LNCaP clone FGC (cell line): Measurements from ENCODE around the gene LRRTM2.

Source experiments
- DNase-seq: peaks from one replicate; pipeline ENCODE4 v3.0.0-alpha.2; 2011; ENCODE audit warnings: low read depth
- H3K4me3 ChIP-seq: 2 replicates; pipeline ENCODE4 v1.5.1; 2011; ENCODE audit warnings: mild to moderate bottlenecking, low read depth, low read length, control low read depth
- CTCF ChIP-seq: IDR thresholded peaks from 2 replicates; pipeline ENCODE4 v1.5.1; 2012; ENCODE audit warnings: mild to moderate bottlenecking; ENCODE audit not compliant: control insufficient read depth, insufficient read depth; ENCODE audit errors: extremely low read depth

LRRTM2 gene

GRCh38 chr5:138912093-138912492 lies 37.0 kb upstream of the LRRTM2 start:
- H3K4me3 ChIP-seq = no peak overlapping the region
- no peak for TF ChIP-seq CTCF
- DNase-seq = no peak

DNA sequence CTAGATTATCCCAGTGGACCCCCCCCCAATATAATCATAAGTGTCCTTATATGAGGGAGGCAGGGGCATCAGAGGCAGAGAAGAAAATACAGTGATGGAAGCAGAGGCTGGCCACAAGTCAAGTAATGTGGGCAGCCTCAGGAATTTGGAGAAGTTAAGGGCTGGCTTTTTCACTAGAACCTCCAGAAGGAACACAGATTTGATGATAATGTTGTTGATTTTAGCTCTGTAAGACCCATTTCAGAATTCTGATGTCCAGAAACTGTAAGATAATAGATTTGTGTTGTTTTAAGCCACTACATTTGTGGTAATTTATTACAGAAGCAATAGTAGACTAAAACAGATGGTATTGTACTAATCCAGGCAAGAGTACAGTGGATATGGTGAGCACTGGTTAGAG lies 36.3 kb upstream of the LRRTM2 start:
- DNase-seq = no peak
- TF ChIP-seq CTCF = no peak
- H3K4me3 ChIP-seq = no peak overlapping the region

- TF ChIP-seq CTCF = no peak
- no peak overlapping the region for H3K4me3 ChIP-seq
- no peak for DNase-seq
Observed at GRCh38 chr5:138910546-138911185, 35.5 kb upstream of the LRRTM2 start.

DNA sequence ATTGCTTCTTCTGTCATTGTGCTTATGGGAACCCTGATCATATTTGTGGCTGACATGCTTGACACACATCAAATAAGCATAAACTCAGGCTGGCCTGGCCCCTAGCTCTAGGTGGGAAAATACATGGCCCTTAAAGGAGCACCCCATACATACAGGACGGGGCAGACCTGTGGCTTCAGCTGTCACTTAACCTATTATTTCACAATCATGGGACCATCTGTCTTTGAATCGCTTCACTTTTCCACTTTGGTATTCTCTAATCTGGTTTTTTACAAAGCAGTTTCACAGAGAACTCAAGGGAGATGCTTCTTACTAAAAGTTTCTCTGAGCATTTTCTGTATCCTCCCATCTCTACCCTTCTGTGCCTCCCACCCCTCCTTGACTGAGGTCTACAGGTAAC lies 34.6 kb upstream of the LRRTM2 start:
- no peak for TF ChIP-seq CTCF
- no peak for DNase-seq
- H3K4me3 ChIP-seq = no peak overlapping the region

- no peak for TF ChIP-seq CTCF
- no peak for DNase-seq
- no peak overlapping the region for H3K4me3 ChIP-seq
Observed at GRCh38 chr5:138905541-138905940, 30.4 kb upstream of the LRRTM2 start.

DNA sequence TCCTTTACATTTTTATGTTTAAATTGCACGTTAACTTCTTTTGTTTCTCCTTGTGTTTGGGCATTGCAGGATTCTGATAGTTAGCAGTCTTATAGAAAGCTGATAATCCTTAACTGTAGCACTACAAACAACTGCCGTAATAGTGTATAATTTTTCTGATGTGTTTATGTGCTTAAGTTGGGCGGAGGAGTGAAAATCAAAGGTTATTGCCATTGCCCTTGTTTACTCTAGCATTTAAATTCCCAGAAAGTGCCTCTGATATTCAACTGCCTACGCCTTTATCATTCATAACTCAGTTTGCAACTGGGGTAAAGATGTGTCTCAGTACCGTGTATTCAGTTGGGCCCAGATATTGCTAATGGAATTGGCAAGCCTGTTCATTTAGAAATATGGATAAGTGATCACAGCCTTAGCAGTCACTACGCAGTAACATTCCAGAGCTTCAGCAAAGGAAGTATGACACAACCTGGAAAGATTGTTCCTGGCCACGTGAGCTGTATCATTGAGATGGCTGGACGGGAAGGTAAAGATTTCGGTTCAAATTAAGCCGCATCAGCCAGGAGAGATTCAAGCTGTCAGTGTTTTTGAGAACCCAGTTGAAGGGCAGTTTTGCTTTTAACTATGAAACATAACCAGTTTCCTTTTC lies 28.1 kb upstream of the LRRTM2 start:
- no peak overlapping the region for H3K4me3 ChIP-seq
- no peak for TF ChIP-seq CTCF
- no peak for DNase-seq

GRCh38 chr5:138901716-138902115 lies 26.6 kb upstream of the LRRTM2 start:
- no peak for DNase-seq
- no peak for TF ChIP-seq CTCF
- no peak overlapping the region for H3K4me3 ChIP-seq
